Measurements from ENCODE around the gene SETD4. TPM values are rescaled to one million over a fixed set of nuclear protein-coding genes. Genes with fewer than 3 reads are reported as not detected.
"Not testable (repeated sequence)": the region's sequence is repeated elsewhere in the genome, so short reads cannot be mapped to it uniquely, and the experiment has no call there.

SETD4 gene, protein sequence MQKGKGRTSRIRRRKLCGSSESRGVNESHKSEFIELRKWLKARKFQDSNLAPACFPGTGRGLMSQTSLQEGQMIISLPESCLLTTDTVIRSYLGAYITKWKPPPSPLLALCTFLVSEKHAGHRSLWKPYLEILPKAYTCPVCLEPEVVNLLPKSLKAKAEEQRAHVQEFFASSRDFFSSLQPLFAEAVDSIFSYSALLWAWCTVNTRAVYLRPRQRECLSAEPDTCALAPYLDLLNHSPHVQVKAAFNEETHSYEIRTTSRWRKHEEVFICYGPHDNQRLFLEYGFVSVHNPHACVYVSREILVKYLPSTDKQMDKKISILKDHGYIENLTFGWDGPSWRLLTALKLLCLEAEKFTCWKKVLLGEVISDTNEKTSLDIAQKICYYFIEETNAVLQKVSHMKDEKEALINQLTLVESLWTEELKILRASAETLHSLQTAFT
- 25.3 TPM for total RNA-seq

DNA sequence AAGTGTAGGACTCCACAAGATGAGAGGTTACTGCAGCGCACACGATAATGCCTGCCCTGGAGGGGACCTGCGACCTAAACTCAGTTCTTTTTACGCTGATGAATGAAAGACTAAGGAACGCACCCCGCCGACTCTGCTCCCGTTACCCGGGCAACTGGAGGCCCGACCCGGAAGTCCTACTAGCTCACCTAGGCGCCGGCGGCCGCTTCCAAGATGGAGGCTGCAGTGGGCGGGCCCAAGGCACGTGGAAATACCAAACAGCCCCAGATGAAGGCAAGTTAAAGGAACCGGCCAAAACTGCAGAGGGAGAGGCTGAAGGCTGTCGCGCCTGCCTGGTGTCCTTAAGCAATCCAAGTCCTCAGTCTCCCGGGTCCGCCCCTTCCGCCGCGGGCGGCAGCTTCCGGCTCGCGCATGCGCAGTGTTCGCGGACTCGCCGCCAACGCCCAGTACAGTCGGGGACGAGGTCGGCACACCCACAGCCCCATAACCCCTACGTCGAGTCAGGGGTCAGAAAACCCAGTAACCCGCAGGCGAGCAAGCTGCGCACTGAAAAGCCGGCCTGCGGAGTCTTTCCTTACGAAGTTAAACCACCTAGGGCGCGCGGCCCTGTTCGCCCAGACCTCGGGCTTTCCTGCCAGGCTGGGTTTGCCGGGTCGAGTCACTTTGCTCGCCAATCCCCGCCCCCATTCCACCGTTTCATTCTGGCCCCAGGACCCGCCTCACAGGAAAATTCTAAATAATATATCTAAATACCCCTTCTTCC lies at the start of gene SETD4:
TSS of gene SETD4 (minus strand) at position 368 of the 763 bp plus-strand sequence. CDS start 1,638 bp downstream, outside the sequence.
- FAIRE-seq: no peak

DNA sequence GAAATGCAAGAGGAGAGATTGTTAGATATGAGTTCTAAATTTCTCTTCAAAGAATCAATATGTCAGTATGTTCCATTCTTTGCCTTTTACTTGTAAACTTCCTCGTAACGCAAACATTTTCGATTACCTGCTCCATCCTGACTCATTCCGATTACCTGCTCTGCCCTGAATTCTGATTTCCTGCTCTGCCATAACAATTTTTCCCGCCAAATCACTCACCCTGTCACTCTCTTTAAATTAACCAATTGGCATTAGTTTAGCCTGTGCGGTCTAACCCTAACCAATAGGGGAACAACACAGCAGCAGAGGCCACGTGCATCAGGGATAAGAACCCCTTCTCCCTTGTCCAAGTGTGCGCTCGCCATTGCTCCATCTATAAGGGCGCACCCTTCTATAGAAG lies 49.5 kb upstream of the SETD4 start:
- FAIRE-seq (no peak), DNase-seq (ENCODE audit: low spot score in 2 of 2) (no peak)

More for the DNA sequence above, at the start of gene SETD4:
- DNase-seq (ENCODE audit: low spot score in 2 of 2): peak; percentile 85 to 93

DNA sequence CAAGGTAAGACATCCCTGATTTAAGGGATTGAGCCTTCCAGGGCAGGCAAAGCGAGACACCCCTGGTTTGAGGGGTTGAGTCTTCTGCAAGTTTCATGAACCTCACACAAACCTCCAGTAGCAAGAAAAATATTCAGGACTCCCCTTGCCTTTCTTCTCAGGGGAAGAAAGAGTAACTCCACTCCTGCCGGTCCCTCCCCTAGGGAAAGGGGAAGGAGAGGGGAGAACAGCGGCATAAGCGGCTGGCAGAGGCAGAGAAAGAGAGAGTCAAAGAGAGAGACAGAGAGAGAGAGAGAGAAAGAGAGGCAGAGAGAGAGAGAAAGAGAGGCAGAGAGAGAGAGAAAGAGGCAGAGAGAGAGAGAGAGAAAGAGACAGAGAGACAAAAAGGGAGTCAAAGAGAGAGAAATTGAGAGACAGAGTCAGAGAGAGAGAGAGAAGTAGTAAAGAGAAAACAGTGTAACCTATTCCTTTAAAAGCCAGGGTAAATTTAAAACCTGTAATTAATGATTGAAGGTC lies 45.1 kb upstream of the SETD4 start:
- no peak for DNase-seq (ENCODE audit: low spot score in 2 of 2)
- no peak for FAIRE-seq

DNA sequence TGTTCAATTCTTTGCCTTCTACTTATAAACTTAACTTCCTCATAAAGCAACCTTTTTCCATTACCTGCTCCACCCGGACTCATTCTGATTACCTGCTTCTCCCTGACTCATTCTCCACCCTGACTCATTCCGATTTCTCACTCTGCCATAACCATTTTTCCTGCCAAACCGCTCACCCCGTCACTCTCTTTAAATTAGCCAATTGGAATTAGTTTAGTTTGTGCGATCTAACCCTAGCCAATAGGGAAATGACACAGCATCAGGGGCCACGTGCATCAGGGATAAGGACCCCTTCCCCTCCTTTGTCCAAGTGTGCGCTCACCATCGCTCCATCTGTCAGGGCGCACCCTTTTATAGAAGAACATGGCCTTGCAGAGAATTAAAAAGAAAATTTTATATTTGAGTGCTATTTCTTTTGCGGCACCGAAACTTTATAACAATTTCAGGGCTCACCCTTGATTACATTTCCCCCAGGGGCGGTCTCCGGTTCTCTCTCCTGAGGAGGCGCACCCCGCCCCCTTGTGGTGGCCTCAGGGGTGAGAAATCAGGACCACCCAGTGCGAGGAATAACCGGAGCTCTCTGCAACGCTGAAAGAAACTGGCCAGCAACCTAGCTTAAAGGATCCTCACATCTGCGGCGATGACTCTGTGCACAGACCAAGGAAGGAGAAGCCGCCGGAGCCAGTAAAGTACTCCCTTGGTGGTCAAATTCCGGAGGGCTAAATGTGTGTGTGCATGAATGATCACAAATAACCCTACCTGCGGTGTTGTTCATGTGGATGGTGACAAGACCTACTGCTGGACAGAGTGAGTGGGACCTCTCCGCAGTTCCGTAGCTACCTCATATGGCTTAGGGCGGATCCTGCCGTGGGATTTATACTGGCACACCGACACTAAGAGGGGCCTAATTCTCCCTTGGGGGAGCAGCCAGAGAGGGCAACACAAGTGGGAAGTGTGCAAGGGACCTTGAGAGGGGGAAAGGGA lies 44.3 kb upstream of the SETD4 start:
- FAIRE-seq (no peak), DNase-seq (ENCODE audit: low spot score in 2 of 2) (no peak)

DNA sequence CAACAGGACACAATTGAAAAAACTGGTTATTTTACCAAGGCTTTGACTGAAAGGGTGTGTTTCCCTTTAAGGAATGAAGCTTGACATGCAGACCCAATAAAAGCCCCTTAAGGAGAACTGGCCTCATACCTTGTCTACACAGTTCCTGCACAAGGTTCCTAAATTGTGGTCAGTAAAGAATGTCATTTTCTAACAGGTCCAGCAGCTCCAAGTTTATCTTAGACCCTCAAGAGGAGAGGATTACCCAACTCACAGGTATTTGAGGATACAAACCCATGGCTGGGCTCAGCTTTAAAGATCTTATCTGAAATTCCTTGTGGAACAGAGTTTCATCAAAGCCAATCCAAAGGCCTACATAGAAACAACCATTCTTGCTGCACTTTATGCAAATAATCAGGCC lies 43.1 kb upstream of the SETD4 start:
- no peak for FAIRE-seq
- no peak for DNase-seq (ENCODE audit: low spot score in 2 of 2)

DNA sequence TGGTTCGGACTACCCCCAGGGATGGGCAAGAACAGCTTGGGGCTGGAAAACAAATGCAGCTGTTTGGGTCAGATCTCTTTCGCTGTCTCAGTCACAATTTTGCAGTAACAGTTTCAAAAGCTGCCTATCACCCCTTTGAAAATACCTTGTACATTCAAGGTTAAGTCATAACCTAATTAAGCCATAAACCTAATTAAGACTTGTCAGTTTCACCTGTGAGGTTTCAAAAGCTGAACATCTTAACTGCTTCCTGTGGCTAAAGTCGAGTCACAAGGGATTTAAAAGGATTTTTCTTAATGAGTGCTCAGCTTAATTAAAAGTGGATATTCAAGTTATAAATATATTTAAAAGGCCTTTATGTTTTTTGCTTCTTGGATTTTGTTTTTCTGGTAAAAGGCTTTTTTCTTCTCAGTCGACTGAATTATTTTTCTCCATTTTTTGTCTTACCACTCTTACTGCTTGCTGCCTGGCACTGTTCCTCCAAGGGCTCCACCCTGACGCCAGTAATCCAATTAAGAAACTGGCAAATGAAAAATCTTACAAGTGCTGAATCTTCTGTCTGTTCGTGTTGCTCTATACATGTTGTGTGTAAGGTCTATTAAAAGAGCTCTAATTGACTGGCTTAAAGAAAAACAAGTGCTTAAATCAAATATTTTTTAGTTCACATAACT lies 40.8 kb upstream of the SETD4 start:
- DNase-seq (ENCODE audit: low spot score in 2 of 2): no peak
- FAIRE-seq: no peak

DNA sequence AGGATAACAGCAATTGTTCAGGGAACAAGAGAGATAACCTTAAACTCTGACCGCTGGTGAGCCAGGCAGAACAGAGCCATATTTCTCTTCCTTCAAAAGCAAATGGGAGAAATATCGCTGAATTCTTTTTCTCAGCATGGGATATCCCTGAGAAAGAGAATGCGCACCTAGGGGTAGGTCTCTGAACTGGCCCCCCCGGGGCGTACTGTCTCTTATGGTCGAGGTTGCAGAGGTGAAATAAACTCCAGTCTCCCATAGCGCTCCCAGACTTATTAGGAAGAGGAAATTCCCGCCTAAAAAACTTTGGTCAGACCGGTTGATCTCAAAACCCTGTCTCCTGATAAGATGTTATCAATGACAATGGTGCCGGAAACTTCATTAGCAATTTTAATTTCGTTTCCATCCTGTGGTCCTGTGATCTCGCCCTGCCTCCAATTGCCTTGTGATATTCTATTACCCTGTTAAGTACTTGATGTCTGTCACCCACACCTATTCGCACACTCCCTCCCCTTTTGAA lies 39.4 kb upstream of the SETD4 start:
- FAIRE-seq: not testable (repeated sequence)

DNA sequence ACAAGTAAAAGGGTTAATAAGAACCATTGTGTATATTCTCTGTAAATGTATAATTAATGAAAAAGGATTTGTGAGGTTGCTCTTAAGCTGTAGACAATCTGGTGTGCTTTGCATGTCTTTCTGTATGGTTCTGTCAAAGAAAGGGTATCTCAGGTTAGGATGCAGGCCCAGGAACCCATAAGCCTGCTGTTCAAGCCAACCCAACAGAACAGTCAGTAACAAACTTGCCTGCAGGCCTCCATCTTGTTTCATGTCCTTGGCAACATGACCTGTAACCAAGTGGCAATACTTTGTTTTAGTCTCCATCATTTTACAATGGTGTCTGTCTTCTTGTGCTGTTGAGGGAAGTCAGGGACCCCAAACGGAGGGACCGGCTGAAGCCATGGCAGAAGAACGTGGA lies 38.7 kb upstream of the SETD4 start:
- DNase-seq (ENCODE audit: low spot score in 2 of 2): no peak
- FAIRE-seq: no peak

More for the DNA sequence above, 39.4 kb upstream of the SETD4 start:
- DNase-seq (ENCODE audit: low spot score in 2 of 2): not testable (repeated sequence)

DNA sequence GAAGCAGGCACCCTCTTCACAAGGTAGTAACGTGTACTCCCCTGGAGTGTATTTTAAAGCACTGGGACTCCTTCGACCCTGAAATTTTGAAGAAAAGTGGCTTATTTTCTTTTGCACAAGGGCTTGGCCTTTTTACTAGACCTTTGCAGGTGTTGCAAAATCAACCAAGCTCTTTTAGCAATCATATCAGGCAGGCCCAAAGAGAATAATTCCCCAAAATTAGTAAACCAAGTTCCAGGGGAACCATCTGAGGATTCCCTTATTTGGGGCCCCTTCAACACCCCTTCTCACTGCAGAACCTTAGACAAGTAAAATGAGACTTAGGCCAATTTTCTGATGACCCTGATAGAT lies 37.8 kb upstream of the SETD4 start:
- FAIRE-seq (no peak), DNase-seq (ENCODE audit: low spot score in 2 of 2) (no peak)

DNA sequence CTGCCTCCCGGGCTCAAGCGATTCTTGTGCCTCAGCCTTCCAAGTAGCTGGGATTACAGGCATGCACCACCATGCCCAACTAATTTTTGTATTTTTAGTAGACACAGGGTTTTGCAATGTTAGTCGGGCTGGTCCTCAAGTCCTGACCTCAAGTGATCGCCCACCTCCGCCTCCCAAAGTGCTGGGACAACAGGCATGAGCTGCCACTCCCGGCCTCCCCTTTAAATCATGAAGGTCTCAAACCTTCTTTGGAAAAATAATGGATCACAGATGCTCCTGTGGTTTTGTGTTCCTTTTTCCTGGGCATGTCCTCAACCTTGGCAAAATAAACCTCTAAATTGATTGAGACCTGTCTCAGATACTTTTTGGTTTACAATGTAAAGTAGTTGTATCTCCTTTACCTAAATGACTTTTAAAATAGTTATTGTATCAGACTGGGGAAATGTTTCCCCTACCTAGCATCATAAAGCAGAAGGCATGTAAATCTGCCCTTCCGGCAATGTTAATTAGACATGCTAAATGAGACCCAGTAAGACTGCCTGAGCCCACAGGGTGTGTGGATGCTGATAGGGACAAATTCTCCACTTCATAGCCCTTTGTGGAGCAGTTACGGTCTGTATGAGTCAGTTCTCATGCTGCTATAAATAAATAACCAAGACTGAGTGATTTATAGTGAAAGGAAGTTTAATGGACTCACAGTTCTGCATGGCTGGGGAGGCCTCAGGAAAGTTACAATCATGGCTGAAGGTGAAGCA lies 37.3 kb upstream of the SETD4 start:
- DNase-seq (ENCODE audit: low spot score in 2 of 2) (no peak), FAIRE-seq (no peak)

DNA sequence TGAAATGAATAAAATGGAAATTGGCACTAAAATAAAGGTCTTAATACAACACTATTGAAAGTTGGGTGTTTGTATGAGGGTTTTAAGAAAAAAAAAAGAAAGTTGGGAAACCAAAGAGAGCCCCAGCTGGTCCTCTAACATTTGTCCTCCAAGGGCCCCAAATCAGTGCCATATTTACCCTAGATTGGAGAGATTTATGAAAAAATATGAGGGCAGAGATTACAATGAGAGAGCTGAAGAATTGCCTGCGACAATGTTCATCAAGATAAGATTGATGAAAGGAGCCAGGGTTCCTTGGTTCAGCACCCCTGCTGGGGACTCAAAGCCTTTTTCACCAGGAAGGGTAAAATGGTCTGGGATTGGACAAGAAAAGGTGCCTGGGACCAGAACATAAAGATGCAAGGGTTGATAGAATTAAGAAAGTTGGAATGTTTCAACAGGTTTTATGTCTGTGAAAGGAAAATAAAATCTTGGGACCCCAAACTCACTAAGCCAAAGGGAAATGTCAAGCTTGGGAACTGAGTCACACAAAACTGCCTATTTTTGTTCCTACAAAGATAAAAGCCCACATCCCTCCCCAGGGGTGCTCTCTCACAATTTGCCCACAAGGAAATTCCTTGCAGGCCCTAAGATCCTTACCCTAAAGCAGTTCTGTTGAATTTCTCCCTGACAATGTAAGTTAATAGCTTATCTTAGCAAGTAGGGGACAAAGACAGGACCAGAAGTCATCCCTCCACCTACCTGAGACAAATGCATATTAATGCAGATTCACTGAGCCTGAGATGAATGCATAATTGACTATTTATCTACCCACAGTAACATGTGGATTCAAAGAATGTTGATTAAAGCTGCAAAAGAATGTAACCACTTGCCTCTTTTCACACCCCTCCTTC lies 36.3 kb upstream of the SETD4 start:
- DNase-seq (ENCODE audit: low spot score in 2 of 2) (no peak), FAIRE-seq (no peak)

DNA sequence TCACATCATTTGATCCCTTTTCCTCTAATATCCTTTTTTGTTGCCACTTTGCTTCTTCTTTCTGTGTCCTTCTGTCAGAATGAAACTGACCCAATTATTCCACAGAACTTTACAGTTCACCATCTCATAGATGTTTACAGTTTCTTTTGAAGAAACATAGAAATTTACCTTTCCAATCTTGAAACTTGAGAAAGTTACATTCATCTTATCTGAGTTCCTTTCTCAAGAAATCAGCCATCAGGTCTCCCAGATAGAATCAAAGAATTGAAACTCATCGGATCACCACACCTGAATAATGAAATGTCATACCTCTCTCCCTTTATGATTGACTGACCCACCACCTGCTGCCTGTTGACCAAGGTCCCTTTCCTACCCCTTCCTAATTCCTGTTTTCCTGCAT lies 33.2 kb upstream of the SETD4 start:
- DNase-seq (ENCODE audit: low spot score in 2 of 2): no peak
- FAIRE-seq: no peak

DNA sequence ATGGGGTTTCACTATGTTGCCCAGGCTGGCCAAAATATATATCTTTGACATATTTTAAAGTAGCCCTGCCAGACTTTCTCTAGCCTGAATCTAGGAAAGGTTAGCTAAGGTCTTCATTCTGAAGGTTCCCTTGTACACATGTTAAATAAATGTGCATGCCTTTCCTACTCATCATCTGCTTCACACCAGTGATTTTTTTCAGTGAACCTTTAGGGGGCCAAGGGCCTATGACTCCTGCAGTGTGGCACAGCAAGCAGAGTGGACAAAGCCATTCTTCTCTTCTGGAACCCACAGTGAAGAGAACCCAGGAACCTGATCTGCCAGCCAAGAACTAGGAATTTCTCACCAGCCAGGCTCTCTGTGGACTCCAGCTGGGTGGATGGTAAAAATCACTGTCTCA lies 32.4 kb upstream of the SETD4 start:
- DNase-seq (ENCODE audit: low spot score in 2 of 2): no peak
- no peak for FAIRE-seq

DNA sequence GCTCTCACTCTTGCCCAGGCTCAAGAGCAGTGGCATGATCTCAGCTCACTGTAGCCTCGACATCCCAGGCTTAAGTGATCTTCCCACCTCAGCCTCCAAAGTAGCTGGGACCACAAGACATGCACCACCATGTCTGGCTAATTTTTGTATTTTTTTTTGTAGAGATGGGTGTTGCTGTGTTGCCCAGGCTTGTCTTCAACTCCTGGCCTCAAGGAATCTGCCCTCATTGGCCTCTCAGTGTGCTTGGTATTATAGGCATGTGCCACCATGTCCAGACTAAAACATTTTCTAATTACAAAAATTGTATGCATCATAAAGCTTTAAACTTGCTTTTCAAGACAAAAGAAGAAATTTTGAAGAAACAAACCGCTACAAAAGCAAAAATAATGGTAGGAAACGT lies 29.6 kb upstream of the SETD4 start:
- DNase-seq (ENCODE audit: low spot score in 2 of 2) (no peak), FAIRE-seq (no peak)

DNA sequence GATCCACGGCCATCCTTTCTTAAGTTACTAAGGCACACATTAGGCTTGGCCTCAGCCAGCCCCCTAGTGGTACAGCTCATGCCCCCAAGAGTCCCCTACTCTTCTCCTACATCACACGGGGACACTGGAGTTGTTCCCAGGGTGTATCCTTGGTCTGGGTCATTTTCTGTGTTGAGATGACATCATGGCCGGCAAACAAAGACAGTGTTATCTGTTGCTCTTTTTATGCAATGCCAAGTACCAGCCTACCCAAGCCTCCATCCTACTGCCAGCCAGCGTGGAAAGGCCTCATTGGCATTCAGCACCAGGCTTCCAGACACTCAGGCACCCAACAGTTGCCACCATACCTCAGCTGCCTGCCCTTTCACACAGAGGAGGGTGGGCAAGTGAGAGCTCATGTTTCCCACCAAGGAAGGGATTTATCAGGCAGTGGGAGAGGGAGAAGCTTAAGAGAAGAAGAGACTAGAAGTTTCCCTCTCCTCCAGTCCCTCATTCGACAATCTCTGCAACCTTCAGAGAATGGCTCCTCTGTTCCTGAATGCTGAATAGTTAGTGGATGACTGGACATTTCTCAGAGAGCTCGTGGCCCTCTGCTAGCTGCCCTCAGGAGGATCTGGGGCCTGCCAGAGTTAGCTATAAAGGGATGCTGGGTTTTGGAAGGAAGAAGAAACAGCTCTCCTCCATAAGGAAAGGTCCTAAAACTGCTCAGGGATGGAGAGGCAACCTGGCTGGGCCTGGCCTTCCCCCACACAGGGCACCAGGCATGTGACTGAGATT lies 27.2 kb upstream of the SETD4 start:
- peak; percentile 67 for FAIRE-seq
- peak; percentile 23 to 30 for DNase-seq (ENCODE audit: low spot score in 2 of 2)

DNA sequence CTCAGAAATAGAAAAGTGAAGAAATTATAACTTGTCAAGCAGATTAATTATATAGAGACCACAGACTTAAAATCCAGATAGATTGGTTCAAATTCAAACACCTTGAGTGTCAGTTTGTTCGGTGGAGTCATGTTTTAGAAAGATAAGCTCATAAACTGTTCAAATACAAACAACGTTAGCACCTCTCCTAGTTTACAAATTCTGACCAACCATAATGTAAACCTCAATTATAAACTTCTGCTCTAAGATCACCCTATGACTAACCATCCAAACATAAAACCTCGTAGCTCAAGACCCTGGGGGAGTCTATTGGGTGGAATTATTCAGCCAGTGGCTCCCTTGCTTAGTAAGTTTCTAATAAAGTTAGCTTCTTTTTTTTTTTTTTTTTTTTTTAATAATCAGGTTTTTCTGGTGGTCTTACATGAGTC lies 21.9 kb upstream of the SETD4 start:
- FAIRE-seq (no peak), DNase-seq (ENCODE audit: low spot score in 2 of 2) (no peak)

DNA sequence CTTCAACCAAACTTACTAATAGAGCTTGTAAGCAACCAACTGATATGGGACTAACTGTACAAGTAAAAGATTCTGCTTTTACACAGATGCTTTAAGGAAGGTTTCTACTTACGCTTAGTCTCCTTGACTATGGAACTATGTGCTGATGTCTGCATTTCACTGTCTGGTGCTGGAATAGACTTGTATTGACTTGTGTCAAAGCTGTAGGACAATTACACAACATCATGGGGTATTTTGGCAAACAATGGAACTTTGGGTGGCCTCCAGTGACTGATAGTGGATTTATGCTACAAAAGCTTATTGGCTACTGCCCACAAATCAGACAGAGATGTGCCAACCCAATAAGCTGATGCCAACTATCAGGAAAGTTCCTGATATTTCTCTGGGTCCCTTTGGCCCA lies 20.1 kb upstream of the SETD4 start:
- DNase-seq (ENCODE audit: low spot score in 2 of 2): no peak
- FAIRE-seq: no peak

All from frontal cortex (tissue), 4 donors.